Loucy (cell line): ENCODE results near the gene PDGFRB.

Experiments used
- H2AFZ ChIP-seq: fragments of 200-600 bp; sonication (generic); 2 replicates; pipeline ENCODE4 v1.6.0; 2016; ENCODE audit warnings: antibody characterized with exemption, mild to moderate bottlenecking, low read length, moderate library complexity
- H3F3A ChIP-seq: fragments of 200-600 bp; 2 replicates; pipeline ENCODE4 v1.6.0; 2016; ENCODE audit warnings: antibody characterized with exemption, low read depth, mild to moderate bottlenecking
- H3K27me3 ChIP-seq: fragments of 200-600 bp; sonication (generic); 2 replicates; pipeline ENCODE4 v1.6.1; 2014; ENCODE audit warnings: low read length, mild to moderate bottlenecking; ENCODE audit not compliant: insufficient read depth, poor library complexity, severe bottlenecking
- H3K36me3 ChIP-seq: fragments of 200-600 bp; sonication (generic); 2 replicates; pipeline ENCODE4 v1.6.1; 2016; ENCODE audit warnings: low read length; ENCODE audit not compliant: insufficient read depth
- H3K4me1 ChIP-seq: fragments of 200-600 bp; sonication (generic); 2 replicates; pipeline ENCODE4 v1.5.1; 2014; ENCODE audit warnings: low read length, mild to moderate bottlenecking; ENCODE audit not compliant: insufficient read depth, poor library complexity, severe bottlenecking
- H3K4me2 ChIP-seq: fragments of 200-600 bp; sonication (generic); 2 replicates; pipeline ENCODE4 v1.6.0; 2014; ENCODE audit warnings: antibody characterized with exemption, low read length, low read depth, mild to moderate bottlenecking; ENCODE audit not compliant: poor library complexity, severe bottlenecking
- H3K4me3 ChIP-seq: fragments of 200-600 bp; sonication (generic); 2 replicates; pipeline ENCODE4 v1.5.1; 2014; ENCODE audit warnings: low read length, mild to moderate bottlenecking, mixed read lengths; ENCODE audit not compliant: poor library complexity, severe bottlenecking
- H3K79me2 ChIP-seq: fragments of 200-600 bp; sonication (generic); 2 replicates; pipeline ENCODE4 v1.6.1; 2014; ENCODE audit warnings: low read length; ENCODE audit not compliant: insufficient read depth
- H3K9ac ChIP-seq: fragments of 200-600 bp; sonication (generic); 2 replicates; pipeline ENCODE4 v1.6.0; 2014; ENCODE audit warnings: mild to moderate bottlenecking, low read depth, low read length, moderate library complexity; ENCODE audit not compliant: poor library complexity, severe bottlenecking
- H3K9me2 ChIP-seq: fragments of 200-600 bp; sonication (generic); replicated peaks from 2 replicates; pipeline ENCODE4 v1.6.1; 2016; ENCODE audit warnings: low read depth, low read length, mixed read lengths
- H3K9me3 ChIP-seq: fragments of 200-600 bp; sonication (generic); 2 replicates; pipeline ENCODE4 v1.6.1; 2014; ENCODE audit warnings: mild to moderate bottlenecking, antibody characterized with exemption, low read length, low read depth; ENCODE audit not compliant: insufficient read depth
- H4K20me1 ChIP-seq: fragments of 200-600 bp; sonication (generic); 2 replicates; pipeline ENCODE4 v1.6.0; 2014; ENCODE audit warnings: antibody characterized with exemption, low read length, mild to moderate bottlenecking; ENCODE audit not compliant: insufficient read depth, poor library complexity, severe bottlenecking
- EZH2phosphoT487 ChIP-seq: fragments of 200-600 bp; IDR thresholded peaks from 2 replicates; pipeline ENCODE4 v1.6.1; 2018; ENCODE audit warnings: antibody characterized with exemption, mild to moderate bottlenecking, moderate library complexity, borderline replicate concordance
- TF ChIP-seq, protein P1 (sequence below): fragments of 200-600 bp; sonication (generic); conservative IDR thresholded peaks from 2 replicates; pipeline ENCODE4 v1.5.1; 2014; ENCODE audit warnings: mild to moderate bottlenecking, antibody characterized with exemption, low read length

The PDGFRB gene

DNA sequence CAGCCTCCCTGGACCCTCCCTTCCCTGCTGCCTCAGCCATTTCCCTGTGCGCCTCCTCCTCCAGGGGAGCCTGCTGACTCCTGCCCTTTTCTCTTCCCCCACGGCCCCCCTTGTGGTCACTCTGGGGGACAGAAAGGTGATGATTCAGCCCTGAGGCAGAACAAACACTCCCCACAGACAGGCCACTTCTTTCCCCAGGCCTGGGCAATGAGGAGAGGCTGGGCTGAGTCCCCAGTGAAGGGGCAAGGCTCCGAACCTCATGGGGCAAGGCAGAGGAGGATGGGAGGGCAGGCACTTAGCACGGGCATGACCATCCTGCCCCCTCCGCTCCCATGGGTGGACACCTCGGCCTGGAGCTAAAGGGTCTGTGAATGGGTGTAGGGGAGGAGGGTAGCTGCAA is 90.3 kb downstream of the PDGFRB start:
- no peaks in the 10 kb centered on the region for H3K9me2 ChIP-seq
- no peak overlapping the region for H3K4me3 ChIP-seq
- no peak for TF ChIP-seq EZH2phosphoT487
- TF ChIP-seq, protein P1, sequence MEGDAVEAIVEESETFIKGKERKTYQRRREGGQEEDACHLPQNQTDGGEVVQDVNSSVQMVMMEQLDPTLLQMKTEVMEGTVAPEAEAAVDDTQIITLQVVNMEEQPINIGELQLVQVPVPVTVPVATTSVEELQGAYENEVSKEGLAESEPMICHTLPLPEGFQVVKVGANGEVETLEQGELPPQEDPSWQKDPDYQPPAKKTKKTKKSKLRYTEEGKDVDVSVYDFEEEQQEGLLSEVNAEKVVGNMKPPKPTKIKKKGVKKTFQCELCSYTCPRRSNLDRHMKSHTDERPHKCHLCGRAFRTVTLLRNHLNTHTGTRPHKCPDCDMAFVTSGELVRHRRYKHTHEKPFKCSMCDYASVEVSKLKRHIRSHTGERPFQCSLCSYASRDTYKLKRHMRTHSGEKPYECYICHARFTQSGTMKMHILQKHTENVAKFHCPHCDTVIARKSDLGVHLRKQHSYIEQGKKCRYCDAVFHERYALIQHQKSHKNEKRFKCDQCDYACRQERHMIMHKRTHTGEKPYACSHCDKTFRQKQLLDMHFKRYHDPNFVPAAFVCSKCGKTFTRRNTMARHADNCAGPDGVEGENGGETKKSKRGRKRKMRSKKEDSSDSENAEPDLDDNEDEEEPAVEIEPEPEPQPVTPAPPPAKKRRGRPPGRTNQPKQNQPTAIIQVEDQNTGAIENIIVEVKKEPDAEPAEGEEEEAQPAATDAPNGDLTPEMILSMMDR = no peak
- no peak overlapping the region for H3K4me2 ChIP-seq
- no peaks in the 10 kb centered on the region for H3K27me3 ChIP-seq
- no peaks in the 10 kb centered on the region for H3F3A ChIP-seq
- H3K36me3 ChIP-seq = no peaks in the 10 kb centered on the region
- H3K9me3 ChIP-seq = no peaks in the 10 kb centered on the region
- no peaks in the 10 kb centered on the region for H4K20me1 ChIP-seq
- no peak overlapping the region for H3K9ac ChIP-seq
- peaks cover 37% of the 10 kb centered on the region for H3K4me1 ChIP-seq
- H2AFZ ChIP-seq = no peak overlapping the region
- H3K79me2 ChIP-seq = no peaks in the 10 kb centered on the region

DNA sequence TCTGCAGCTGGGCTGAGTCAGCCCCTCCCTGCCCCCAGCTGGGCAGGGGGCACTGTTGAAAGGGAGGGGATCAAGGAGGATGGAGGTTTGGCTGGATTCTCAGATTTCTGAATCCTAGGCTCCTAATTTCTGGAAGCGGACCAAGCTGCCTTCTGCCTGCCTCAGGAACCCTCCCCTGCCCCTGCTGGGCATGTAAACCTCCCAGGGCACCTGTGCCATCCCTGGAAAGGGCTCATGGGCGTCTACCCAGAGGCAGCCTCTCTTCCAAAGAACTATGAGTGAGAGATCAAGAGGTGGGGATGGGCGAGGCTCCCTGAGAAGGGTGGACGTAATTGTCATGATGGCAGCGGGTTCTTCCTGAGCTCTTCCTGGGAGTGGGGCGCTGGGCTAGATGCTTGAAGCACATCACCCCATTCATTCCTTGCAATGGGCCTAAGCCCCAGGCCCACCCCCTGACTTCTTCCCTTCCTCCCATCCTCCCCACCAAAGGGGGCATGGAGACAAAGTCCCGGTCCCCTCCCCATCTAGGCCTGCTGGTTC is 90.9 kb downstream of the PDGFRB start:
- Histone ChIP-seq H4K20me1 (no peaks in the 10 kb centered on the region), H3K4me2 (no peak overlapping the region), H3K9me2 (no peaks in the 10 kb centered on the region), H3K79me2 (no peaks in the 10 kb centered on the region), H2AFZ (no peak overlapping the region), H3K4me1 (peaks cover 37% of the 10 kb centered on the region), H3K27me3 (no peaks in the 10 kb centered on the region), H3F3A (no peaks in the 10 kb centered on the region), H3K9me3 (no peaks in the 10 kb centered on the region), H3K9ac (no peak overlapping the region), H3K36me3 (no peaks in the 10 kb centered on the region), H3K4me3 (no peak overlapping the region)
- TF ChIP-seq, protein P1 = no peak
- no peak for TF ChIP-seq EZH2phosphoT487
